Spinal cord (tissue), 10 donors: Measurements from ENCODE around the gene GZF1. TPM values are rescaled to one million over a fixed set of nuclear protein-coding genes. Genes with fewer than 3 reads are reported as not detected.

Experiments used
- DNase-seq, 6 donors: peaks; one replicate each; pipeline versions ENCODE4 v3.0.0 to v3.0.0-alpha.2; 2013 to 2015; ENCODE audit warnings: low spot score in 6 of 6, low read depth in 4 of 6
- H3K27ac ChIP-seq: one replicate; pipeline ENCODE4 v1.5.1; 2013; ENCODE audit warnings: low read depth, low read length, control low read depth
- H3K27me3 ChIP-seq: one replicate; pipeline ENCODE4 v1.6.1; 2013; ENCODE audit warnings: low read length; ENCODE audit not compliant: control insufficient read depth, insufficient read depth
- H3K36me3 ChIP-seq: one replicate; pipeline ENCODE4 v1.6.1; 2013; ENCODE audit warnings: low read length; ENCODE audit not compliant: control insufficient read depth, insufficient read depth
- H3K4me1 ChIP-seq: one replicate; pipeline ENCODE4 v1.6.1; 2013; ENCODE audit warnings: low read length; ENCODE audit not compliant: control insufficient read depth, insufficient read depth
- H3K4me3 ChIP-seq: one replicate; pipeline ENCODE4 v1.5.1; 2013; ENCODE audit warnings: low read depth, low read length, control low read depth
- H3K9me3 ChIP-seq: one replicate; pipeline ENCODE4 v1.6.1; 2013; ENCODE audit warnings: low read length; ENCODE audit not compliant: control insufficient read depth, insufficient read depth
- WGBS: methylation state at CpG from one replicate; pipeline ENCODE4 v1.1.5; 2013; ENCODE audit warnings: missing lambda C conversion rate; ENCODE audit not compliant: insufficient coverage; 5-methylcytosine and 5-hydroxymethylcytosine counted together
- polyA plus RNA-seq, 2 donors: library from polyadenylated mRNA; unstranded; fragments of 120-200 nt; gene quantifications; one replicate each; pipeline ENCODE4 v1.2.1, GENCODE V29; 2013; ENCODE audit not compliant: insufficient read length in 2 of 2
- total RNA-seq, 2 donors: library from RNA; depleted of rRNA in 1 of 2; stranded (reverse); fragments of 120-200 nt in 1 of 2; fragments of >200 nt in 1 of 2; gene quantifications; one replicate each; pipeline versions ENCODE4 v1.2.3 to v1.2.4, GENCODE V29; 2013 to 2014
- donor health status: healthy.

Gene GZF1
- total and polyA plus RNA-seq, 4 donors = 21.1 to 23.7 (median 22.7) TPM

GRCh38 chr20:23381876-23382275 lies 19.9 kb downstream of the GZF1 start:
- Histone ChIP-seq H3K27me3 (no peaks in the 10 kb centered on the region), H3K9me3 (no peaks in the 10 kb centered on the region), H3K27ac (no peak overlapping the region), H3K4me1 (peaks cover 7% of the 10 kb centered on the region), H3K4me3 (no peak overlapping the region), H3K36me3 (peaks cover 14% of the 10 kb centered on the region)
- no peak for DNase-seq

GRCh38 chr20:23386304-23387117 lies 24.5 kb downstream of the GZF1 start:
- H3K4me3 ChIP-seq = no peak overlapping the region
- H3K36me3 ChIP-seq = peaks cover 22% of the 10 kb centered on the region
- H3K9me3 ChIP-seq = no peaks in the 10 kb centered on the region
- H3K4me1 ChIP-seq = peaks cover 4% of the 10 kb centered on the region
- 100% methylated on average over 1 of the region's 6 CpGs for WGBS
- no peak for DNase-seq
- H3K27me3 ChIP-seq = no peaks in the 10 kb centered on the region
- H3K27ac ChIP-seq = no peak overlapping the region

- H3K9me3 ChIP-seq = no peaks in the 10 kb centered on the region
- H3K4me1 ChIP-seq = peaks cover under 1% of the 10 kb centered on the region
- H3K36me3 ChIP-seq = peaks cover 20% of the 10 kb centered on the region
- no peak overlapping the region for H3K4me3 ChIP-seq
- WGBS = no CpG with 5 or more reads among the region's 3 CpGs
- no peaks in the 10 kb centered on the region for H3K27me3 ChIP-seq
- H3K27ac ChIP-seq = no peak overlapping the region
- DNase-seq = no peak
Measured at GRCh38 chr20:23387118-23387443, 25.1 kb downstream of the GZF1 start.

GRCh38 chr20:23390091-23390774 lies 28.3 kb downstream of the GZF1 start:
- H3K4me3 ChIP-seq = no peak overlapping the region
- DNase-seq = no peak
- 100% methylated on average over 1 of the region's 1 CpG for WGBS
- no peaks in the 10 kb centered on the region for H3K4me1 ChIP-seq
- no peaks in the 10 kb centered on the region for H3K9me3 ChIP-seq
- no peaks in the 10 kb centered on the region for H3K27me3 ChIP-seq
- H3K27ac ChIP-seq = no peak overlapping the region
- H3K36me3 ChIP-seq = peaks cover 32% of the 10 kb centered on the region

- peak in 1 of 6 donors; percentile 6 for DNase-seq
- Histone ChIP-seq H3K4me1 (no peaks in the 10 kb centered on the region), H3K27me3 (no peaks in the 10 kb centered on the region), H3K9me3 (no peaks in the 10 kb centered on the region), H3K27ac (no peak overlapping the region), H3K4me3 (no peak overlapping the region), H3K36me3 (peaks cover 32% of the 10 kb centered on the region)
- WGBS = no CpG with 5 or more reads among the region's 4 CpGs
Measured at GRCh38 chr20:23391707-23392310, 29.8 kb downstream of the GZF1 start.

- Histone ChIP-seq H3K27ac (no peak overlapping the region), H3K27me3 (no peaks in the 10 kb centered on the region), H3K4me3 (no peak overlapping the region), H3K9me3 (no peaks in the 10 kb centered on the region), H3K4me1 (no peaks in the 10 kb centered on the region), H3K36me3 (peaks cover 29% of the 10 kb centered on the region)
- DNase-seq = no peak
- WGBS = 74% methylated on average over 4 of the region's 4 CpGs
Measured at GRCh38 chr20:23393996-23394775, 32.2 kb downstream of the GZF1 start.

- H3K9me3 ChIP-seq = no peaks in the 10 kb centered on the region
- no peaks in the 10 kb centered on the region for H3K4me1 ChIP-seq
- DNase-seq = peak in 2 of 6 donors; percentile 49 to 51
- no peaks in the 10 kb centered on the region for H3K27me3 ChIP-seq
- no peak overlapping the region for H3K4me3 ChIP-seq
- 44% methylated on average over 4 of the region's 6 CpGs for WGBS
- peak overlapping the region; percentile 15 for H3K27ac ChIP-seq
- peaks cover 26% of the 10 kb centered on the region for H3K36me3 ChIP-seq
Measured at GRCh38 chr20:23396950-23397627, 35.1 kb downstream of the GZF1 start.

GRCh38 chr20:23397961-23398360 lies 36.0 kb downstream of the GZF1 start:
- DNase-seq = no peak
- Histone ChIP-seq H3K9me3 (no peaks in the 10 kb centered on the region), H3K4me3 (no peak overlapping the region), H3K36me3 (peaks cover 19% of the 10 kb centered on the region), H3K4me1 (no peaks in the 10 kb centered on the region), H3K27ac (peak overlapping the region; percentile 1), H3K27me3 (no peaks in the 10 kb centered on the region)
- WGBS = 96% methylated on average over 2 of the region's 2 CpGs
